ENCODE results near the gene SDSL. TPM values are rescaled to one million over a fixed set of nuclear protein-coding genes. Genes with fewer than 3 reads are reported as not detected.

SDSL gene
- total and polyA plus RNA-seq, 9 donors = 0.43 to 19.3 (median 3.7) TPM

DNA sequence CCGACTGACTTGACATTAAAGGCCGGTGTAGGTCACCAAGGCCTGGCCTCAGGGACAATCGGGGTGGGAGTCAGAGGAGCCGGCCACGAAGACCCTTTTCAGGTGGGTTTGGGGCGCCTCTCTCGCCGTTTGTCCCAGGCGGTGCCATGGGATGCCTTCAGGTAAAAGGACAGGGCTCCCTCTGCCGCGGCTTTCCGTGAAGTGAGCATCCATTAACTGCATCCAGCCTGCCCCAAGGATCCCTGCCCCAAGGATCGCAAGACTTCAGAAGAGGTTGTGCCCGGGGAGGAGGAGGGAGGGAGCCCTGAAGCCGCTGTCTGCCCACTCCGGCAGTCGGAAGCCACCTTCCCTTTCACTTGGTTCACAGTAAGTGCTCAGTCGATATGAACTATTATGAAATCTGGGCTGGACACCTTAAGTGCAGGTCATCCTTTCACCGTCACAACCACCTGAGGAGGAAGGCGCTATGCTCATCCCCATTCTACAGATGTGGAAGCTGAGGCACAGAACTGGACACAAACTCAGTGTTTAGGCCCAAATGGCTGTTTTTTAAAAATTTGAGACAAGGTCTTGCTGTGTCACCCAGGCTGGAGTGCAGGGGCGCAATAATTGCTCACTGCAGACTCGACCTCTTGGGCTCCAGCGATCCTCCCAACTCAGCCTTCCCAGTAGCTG is 19.5 kb upstream of the SDSL start:
- H3K36me3 ChIP-seq = no peaks in the 10 kb centered on the region
- H3K4me3 ChIP-seq = no peak overlapping the region
- intact Hi-C loops (cut with DNase I) = no loop called here
- WGBS, 3 donors = 89 to 92% (median 92%) methylated on average over 22 to 23 of the region's 23 CpGs
- H3K9me3 ChIP-seq = no peaks in the 10 kb centered on the region
- no peaks in the 10 kb centered on the region for H3K27me3 ChIP-seq
- H3K27ac ChIP-seq = no peak overlapping the region
- H3K4me1 ChIP-seq (ENCODE audit: insufficient read depth) = peaks cover 2% of the 10 kb centered on the region
- no peak for DNase-seq
- TF ChIP-seq, protein P1, sequence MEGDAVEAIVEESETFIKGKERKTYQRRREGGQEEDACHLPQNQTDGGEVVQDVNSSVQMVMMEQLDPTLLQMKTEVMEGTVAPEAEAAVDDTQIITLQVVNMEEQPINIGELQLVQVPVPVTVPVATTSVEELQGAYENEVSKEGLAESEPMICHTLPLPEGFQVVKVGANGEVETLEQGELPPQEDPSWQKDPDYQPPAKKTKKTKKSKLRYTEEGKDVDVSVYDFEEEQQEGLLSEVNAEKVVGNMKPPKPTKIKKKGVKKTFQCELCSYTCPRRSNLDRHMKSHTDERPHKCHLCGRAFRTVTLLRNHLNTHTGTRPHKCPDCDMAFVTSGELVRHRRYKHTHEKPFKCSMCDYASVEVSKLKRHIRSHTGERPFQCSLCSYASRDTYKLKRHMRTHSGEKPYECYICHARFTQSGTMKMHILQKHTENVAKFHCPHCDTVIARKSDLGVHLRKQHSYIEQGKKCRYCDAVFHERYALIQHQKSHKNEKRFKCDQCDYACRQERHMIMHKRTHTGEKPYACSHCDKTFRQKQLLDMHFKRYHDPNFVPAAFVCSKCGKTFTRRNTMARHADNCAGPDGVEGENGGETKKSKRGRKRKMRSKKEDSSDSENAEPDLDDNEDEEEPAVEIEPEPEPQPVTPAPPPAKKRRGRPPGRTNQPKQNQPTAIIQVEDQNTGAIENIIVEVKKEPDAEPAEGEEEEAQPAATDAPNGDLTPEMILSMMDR (IDR thresholded peaks at IDR 0.05) = no peak
- TF ChIP-seq EP300 (IDR thresholded peaks at IDR 0.05) (no peak), POLR2A (IDR thresholded peaks at IDR 0.05) (no peak)

DNA sequence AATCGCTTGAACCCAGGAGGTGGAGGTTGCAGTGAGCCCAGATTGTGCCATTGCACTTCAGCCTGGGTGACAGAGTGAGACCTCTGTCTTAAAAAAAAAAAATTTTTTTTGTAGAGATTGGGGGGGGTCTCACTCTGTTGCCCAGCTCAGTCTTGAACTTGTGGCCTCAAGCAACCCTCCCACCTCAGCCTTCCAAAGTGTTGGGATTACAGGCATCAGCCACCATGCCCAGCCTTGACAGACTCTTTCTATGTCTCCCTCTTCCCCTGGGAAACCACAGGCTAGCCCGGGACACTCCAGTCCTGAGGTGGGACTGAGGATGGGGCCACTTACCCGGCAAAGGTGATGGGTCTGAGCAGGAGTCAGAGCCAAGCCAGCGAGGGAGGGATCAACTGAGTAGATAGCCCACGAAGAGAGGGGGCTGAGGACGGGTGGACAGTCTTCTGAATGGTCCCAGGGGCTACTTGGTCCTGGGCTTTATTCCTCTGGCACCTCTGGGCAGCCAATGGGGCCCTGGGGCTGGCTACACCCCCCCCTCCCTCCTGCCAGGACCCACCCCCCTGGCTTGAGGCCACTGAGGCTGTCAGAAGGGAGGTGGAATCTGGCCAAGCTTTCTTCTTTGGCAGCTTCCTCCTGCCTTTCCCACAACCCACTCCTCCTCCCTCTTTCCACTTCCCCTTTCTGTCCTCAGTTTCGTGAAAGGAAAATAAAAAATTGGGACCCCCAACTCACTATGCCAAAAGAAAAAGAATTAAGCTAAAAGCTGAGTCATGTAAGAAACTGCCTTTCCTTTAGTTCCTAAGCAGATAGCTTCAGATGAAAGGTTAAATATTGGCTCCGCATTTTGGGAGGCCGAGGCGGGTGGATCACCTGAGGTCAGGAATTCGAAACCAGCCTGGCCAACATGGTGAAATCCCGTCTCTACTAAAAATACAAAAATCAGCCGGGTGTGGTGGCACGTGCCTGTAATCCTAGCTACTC is 18.5 kb upstream of the SDSL start, which contains the start of gene SDS:
Gene SDS, minus strand, starts transcription at position 453 of the 981 bp plus-strand sequence. CDS start 4,179 bp downstream, outside the sequence.
- TF ChIP-seq, protein P1 (IDR thresholded peaks at IDR 0.05) = no peak
- no peak for TF ChIP-seq EP300 (IDR thresholded peaks at IDR 0.05)
- TF ChIP-seq POLR2A (IDR thresholded peaks at IDR 0.05) = no peak
- no peaks in the 10 kb centered on the region for H3K9me3 ChIP-seq
- peaks cover 2% of the 10 kb centered on the region for H3K4me1 ChIP-seq (ENCODE audit: insufficient read depth)
- H3K27me3 ChIP-seq = no peaks in the 10 kb centered on the region
- H3K4me3 ChIP-seq = no peak within 1 kb of the TSS
- DNase-seq = peak; percentile 68 to 79 (median 75)
- no peaks in the 10 kb centered on the region for H3K36me3 ChIP-seq
- intact Hi-C loops (cut with DNase I) = no loop called here
- H3K27ac ChIP-seq = no peak within 1 kb of the TSS
- WGBS, 3 donors = 11 to 13% (median 11%) methylated on average over 14 of the region's 14 CpGs

DNA sequence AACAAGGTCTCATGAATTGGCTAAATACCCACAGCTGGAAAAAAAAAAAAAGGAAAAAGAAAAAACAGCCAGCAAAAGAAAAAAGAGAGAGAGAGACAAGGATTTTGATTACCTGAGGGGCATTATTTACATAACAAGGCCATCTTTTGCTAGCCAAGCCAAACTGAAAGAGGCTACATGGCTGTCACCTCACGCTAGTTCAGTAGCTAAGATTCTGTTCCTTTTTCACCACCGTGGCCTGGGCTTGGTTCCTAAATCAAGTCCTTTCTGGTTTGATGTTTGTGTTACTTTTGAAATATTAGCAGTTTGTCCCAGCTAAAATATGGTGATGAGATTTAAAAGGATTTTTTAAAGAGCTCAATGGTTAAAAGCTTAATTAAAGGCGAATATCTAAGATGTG is 16.5 kb upstream of the SDSL start:
- TF ChIP-seq, protein P1 (IDR thresholded peaks at IDR 0.05) = no peak
- TF ChIP-seq POLR2A (IDR thresholded peaks at IDR 0.05) (no peak), EP300 (IDR thresholded peaks at IDR 0.05) (no peak)
- no peaks in the 10 kb centered on the region for H3K36me3 ChIP-seq
- H3K4me1 ChIP-seq (ENCODE audit: insufficient read depth) = peaks cover 2% of the 10 kb centered on the region
- no peak overlapping the region for H3K27ac ChIP-seq
- no peak for DNase-seq
- H3K4me3 ChIP-seq = no peak overlapping the region
- intact Hi-C loops (cut with DNase I) = no loop called here
- no peaks in the 10 kb centered on the region for H3K27me3 ChIP-seq
- no peaks in the 10 kb centered on the region for H3K9me3 ChIP-seq
- 82 to 87% (median 84%) methylated on average over 3 of the region's 3 CpGs for WGBS, 3 donors

- Histone ChIP-seq H3K4me3 (no peak overlapping the region), H3K4me1 (ENCODE audit: insufficient read depth) (peaks cover 2% of the 10 kb centered on the region), H3K27ac (peak overlapping the region in 1 of 2 donors; percentile 32), H3K9me3 (no peaks in the 10 kb centered on the region), H3K27me3 (no peaks in the 10 kb centered on the region), H3K36me3 (no peaks in the 10 kb centered on the region)
- WGBS, 3 donors = 26 to 44% (median 42%) methylated on average over 6 of the region's 6 CpGs
- intact Hi-C loops (cut with DNase I) = no loop called here
- TF ChIP-seq POLR2A (IDR thresholded peaks at IDR 0.05) (no peak), EP300 (IDR thresholded peaks at IDR 0.05) (no peak)
- TF ChIP-seq, protein P1 (IDR thresholded peaks at IDR 0.05) = no peak
- DNase-seq = peak in 1 of 5 donors; percentile 45
Measured at GRCh38 chr12:113407931-113408600, 14.1 kb upstream of the SDSL start.
